ENCODE data around the gene ASB8.

GRCh38 chr12:48105867-48106680, 51.2 kb downstream of the ASB8 start, which contains the start of gene SENP1:
- TF ChIP-seq CTCF (IDR thresholded peaks at IDR 0.05; ENCODE audit: low read depth, low read length, poor library complexity, severe bottlenecking) (no peak), EZH2phosphoT487 (IDR thresholded peaks at IDR 0.05; ENCODE audit: borderline replicate concordance, low read length) (no peak)
